HG02884 (cell line): ENCODE measurements around the gene CARD10.

Source experiments
- ATAC-seq: cut with Tn5 transposase; IDR thresholded peaks from one replicate; pipeline ENCODE4 v1.9.1; 2021; ENCODE audit warnings: mild to moderate bottlenecking, moderate library complexity; ENCODE audit not compliant: unreplicated experiment

CARD10 gene

DNA sequence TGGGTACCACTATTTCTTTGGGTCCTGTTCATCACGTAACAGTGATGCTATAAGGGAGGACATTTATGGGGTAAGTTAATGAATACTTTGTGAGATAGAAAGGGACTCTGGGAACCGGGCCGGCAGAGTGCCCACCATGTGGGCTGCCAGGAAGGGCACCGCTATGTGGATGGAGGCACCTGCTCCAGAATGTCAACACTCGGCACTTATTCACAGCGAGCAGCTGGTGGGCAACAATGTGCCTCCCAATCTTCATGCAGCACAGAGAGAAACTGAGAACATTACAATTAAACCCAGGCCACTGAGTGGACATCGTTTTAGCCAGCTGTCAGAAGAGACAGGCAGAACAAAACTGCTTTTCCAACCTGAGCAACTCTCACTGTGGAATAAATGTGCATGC is 76.1 kb downstream of the CARD10 start:
- ATAC-seq: no peak

DNA sequence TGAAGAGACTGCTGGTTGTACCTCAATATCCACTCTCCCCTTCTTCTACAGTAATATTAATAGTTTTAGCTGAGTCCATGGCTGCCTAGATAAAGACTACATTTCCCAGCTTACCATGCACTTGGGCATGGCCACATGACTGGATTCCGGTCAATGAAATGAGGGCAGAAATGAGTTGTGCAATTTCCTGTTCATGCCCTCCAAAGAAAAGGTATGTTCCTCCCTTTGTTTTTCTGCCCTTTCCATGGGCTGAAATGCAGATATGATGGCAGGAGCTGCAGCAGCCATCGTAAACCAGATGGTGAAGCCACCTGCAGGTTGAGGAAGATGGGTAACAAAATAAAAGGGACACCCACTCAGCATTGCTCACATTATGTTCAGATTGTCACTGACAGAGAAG is 76.7 kb downstream of the CARD10 start:
- ATAC-seq: no peak

DNA sequence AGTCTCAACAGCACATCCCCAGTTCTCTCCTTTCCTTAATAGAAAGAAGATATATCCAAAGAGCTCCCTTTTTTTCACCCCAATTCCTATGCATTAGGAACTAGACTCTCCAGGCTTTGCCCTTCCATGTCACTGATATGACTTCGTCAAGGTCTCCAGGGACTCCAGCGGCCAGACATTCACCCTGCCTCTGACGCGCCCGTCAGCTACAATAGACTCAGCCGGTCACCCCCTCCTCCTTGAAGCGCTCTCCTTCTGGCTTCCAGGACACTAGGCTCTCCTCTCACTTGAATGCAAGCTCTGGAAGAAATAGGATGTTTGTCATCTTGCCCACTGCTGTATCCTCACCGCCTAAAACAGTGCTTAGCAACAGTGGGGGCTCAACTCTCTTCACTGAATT is 77.1 kb downstream of the CARD10 start:
- ATAC-seq: no peak

- ATAC-seq: no peak
Observed at GRCh38 chr22:37440875-37441274, 78.3 kb downstream of the CARD10 start.
